HG03064 (cell line): ENCODE data around the gene C19orf12.
"Not testable (repeated sequence)": the region's sequence is repeated elsewhere in the genome, so short reads cannot be mapped to it uniquely, and the experiment has no call there.

Experiments
- ATAC-seq: cut with Tn5 transposase; IDR thresholded peaks from one replicate; pipeline ENCODE4 v1.9.1; 2021; ENCODE audit warnings: low read depth; ENCODE audit not compliant: unreplicated experiment

Gene C19orf12

GRCh38 chr19:29678484-29679106, 36.5 kb downstream of the C19orf12 start:
- no peak for ATAC-seq

DNA sequence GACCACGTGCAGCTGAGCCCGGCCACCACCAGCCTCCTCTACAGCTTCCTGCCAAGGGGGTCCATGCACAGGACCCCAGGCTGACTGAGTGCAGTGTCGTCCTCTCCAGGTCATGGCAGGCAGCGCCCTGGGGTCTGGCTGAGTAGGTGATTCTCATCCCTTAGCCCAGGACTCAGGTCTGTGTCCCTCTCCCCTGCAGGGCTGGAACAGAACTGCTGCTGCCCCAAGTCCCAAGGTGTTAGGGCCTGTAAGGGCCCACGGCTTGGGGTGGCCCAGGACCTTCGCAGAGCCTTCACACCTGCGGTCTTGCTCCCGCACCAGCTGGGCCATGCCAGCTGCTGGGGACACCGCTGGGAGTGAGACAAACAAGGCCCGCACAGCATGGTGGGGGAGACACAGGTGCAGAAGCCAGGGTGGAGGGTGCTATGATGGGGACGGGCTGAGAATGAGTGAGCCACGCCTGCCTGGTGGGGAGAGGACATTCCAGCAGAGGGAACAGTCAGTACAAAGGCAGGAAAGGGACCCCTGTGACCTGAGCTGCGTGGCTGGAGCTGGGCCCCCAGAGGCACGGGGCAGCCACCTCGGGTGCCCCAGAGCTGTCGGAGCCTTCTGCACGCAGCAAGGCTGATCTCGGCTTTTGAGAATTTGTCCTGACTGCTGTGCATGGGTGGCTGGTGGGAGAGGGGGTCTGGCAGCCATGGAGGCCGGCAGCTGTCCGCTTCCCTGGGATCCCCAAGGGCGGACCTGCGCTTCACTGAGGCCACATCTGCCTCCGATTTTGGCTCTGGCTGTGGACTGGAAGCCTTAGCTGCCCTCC, 37.9 kb downstream of the C19orf12 start:
- ATAC-seq: no peak

DNA sequence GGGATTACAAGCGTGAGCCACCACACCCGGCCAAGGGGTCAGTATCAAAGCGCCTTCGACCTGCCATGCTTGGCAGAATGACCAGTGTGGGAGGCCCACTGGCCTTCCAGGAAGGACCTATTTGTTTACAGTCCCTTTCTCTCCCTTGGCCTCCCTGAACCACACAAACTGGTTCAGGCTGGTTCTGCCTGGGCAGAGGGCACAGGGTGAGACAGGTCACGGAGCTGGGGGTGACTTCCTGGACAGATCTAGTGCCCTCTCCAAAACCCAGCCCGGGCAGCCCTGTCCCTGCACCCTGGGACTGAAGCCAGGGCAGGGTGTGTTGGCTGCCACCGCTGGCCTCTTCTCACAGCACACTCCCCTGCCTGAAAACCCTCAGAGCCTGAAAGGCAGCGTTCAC, 38.5 kb downstream of the C19orf12 start:
- ATAC-seq: no peak

GRCh38 chr19:29675650-29676186, 39.3 kb downstream of the C19orf12 start:
- ATAC-seq: no peak

DNA sequence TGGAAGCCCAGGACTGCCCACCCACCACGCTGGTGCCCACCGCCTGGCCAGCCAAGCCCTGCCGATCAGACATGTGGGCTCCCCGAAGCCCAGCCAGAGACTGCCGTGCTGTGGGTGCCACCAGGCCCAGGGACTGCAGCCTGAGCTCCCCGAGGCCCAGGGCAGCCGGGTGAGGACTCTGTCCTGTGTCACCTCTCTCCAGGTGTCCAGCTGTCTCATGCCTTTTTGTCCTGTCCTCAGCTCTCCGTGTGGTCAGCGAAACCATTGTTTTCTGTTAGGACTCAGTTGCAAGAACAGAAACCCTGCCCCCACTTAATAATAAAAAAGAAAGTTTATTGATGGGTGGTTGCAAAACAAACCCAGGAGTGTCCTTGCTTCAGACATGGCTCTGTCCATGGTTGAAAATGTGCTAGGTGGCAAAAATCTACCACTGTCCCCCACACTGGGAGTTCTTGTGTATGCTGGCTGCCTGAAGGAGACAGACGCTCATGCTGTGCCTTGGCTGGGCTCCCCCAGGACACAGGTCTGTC, 39.9 kb downstream of the C19orf12 start:
- no peak for ATAC-seq

- no peak for ATAC-seq
Measured at GRCh38 chr19:29674374-29675119, 40.5 kb downstream of the C19orf12 start.

DNA sequence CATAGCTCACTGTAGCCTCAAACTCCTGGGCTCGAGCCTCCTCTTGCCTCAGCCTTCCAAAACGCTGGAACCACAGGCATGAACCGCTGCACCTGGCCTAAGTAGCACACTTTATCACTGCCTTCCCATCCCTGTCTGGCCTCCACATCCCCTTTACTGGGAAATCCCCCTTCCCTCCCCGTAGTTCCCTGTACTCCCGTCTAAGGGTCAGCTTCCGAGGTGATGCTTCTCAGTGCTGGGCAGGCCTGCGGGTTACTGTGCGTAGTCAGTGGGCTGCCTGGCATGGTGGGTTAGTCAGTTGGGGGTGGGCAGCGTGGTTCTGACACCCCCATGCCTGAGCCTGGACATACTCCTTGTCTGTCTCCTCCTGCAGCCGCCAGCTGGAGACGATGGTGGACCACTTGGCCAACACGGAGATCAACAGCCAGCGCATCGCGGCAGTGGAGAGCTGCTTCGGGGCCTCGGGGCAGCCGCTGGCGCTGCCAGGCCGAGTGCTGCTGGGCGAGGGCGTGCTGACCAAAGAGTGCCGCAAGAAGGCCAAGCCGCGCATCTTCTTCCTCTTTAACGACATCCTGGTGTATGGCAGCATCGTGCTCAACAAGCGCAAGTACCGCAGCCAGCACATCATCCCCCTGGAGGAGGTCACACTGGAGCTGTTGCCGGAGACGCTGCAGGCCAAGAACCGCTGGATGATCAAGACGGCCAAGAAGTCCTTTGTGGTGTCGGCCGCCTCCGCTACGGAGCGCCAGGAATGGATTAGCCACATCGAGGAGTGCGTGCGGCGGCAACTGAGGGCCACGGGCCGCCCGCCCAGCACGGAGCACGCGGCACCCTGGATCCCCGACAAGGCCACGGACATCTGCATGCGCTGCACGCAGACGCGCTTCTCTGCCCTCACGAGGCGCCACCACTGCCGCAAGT, 41.4 kb downstream of the C19orf12 start:
- no peak for ATAC-seq

- no peak for ATAC-seq
Measured at GRCh38 chr19:29672933-29673336, 42.1 kb downstream of the C19orf12 start.

DNA sequence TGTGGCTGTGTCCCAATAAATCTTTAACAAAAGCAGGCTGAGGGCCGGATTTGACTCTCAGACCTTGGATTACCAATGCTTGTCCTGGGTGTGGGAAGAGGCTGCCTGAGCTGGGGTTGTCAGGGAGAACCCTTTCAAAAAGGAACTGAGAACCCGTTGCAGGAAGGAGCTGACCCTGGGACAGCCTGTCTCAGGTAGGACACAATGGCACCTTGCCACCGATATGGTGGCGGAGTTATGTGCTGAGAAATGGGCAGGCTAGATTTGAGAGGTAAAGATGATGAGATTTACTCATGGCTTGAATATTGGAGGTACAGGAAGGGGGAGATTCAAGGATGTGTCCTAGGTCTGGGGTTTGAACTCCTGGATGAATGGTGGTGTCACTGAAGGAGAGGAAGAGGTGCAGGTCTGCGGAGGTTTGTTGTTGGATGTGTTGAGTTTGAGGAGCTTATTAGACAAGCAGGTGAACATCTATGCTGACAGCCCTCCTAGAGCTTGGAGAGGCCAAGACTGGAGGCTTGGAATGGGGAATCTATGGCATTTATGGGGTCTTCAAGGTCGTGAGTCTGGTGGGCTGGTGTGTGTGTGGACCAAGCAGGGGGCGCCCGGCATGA, 42.6 kb downstream of the C19orf12 start:
- ATAC-seq: no peak

GRCh38 chr19:29671393-29672160, 43.5 kb downstream of the C19orf12 start:
- ATAC-seq: peak; percentile 62

GRCh38 chr19:29671026-29671392, 44.1 kb downstream of the C19orf12 start:
- not testable (repeated sequence) for ATAC-seq

- ATAC-seq: no peak
Measured at GRCh38 chr19:29670255-29670654, 44.8 kb downstream of the C19orf12 start.

DNA sequence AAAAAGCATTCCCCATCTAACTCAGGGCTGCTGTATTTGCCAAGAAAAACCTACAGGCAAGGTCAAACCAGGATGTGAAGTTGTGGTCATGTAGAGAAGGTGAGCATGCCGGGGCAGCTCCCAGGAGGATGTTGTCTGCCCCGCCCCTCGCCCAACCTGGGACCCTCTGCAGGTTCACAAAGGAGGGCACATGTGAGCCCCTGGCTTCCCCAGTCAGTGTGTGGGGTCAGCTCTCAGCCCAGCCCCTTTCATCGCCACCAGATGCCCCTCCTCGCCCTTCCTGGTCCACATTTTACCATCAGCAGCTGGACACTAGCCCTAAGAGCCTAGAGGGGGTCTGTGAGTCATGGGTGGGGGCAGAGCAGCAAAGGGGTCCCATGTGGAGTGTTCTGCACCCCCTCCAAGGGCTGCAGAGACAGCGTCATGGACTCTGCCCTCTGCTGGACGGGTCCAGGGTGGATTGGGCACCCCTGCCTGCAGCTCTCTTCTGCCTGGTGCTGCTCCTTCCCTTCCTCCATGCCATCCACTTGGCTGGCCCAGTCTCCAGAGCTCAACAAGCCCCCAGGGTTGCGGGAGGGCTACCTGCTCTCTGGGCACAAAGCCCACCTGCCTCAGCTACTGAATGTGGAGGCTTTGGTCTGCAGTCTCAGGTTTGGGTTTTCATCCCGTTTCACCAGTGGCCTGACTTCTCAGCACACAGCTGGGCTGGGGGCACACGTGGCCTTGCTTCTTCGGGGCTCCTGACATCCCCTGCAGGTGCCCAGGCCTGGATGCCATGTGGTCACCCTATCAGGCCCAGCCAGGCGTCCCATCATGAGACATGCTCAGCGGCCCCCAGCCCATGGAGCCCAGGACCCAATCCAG, 46.1 kb downstream of the C19orf12 start:
- no peak for ATAC-seq

- ATAC-seq: no peak
Measured at GRCh38 chr19:29667901-29668341, 47.1 kb downstream of the C19orf12 start.

DNA sequence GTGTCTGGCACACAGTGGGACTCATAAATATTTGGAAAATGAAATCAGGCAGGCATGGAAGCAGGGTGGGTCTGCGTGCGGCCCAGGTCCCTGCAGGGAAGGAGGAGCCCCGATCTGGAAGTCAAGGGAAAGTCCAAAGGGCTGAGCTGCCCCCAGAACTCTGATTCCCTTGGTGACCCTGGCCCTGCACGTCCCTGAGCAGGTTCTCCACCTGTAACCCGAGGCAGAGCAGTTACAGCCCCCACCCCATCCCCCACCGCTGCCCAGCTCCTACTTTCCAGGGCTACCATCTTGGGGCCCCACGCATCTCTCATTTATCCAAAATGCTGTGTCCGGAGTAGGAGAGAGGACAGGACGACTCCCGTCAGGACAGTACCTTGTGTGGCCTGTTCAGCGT, 47.7 kb downstream of the C19orf12 start:
- ATAC-seq: no peak

- ATAC-seq: no peak
Measured at GRCh38 chr19:29666578-29667386, 48.3 kb downstream of the C19orf12 start.
